Esophagus muscularis mucosa (tissue), 4 donors: Measurements from ENCODE around the gene DTYMK.
A peak's percentile ranks its signal among the peaks of the same experiment; 100 is the strongest.

Source experiments
- CTCF ChIP-seq, 3 experiments: fragments of 200-600 bp in 2 of 3; fragments of 450-650 bp in 1 of 3; sonication (generic) in 2 of 3; IDR thresholded peaks; one replicate each; pipeline ENCODE4 v1.5.1; 2017 to 2019; ENCODE audit warnings: antibody characterized with exemption in 3 of 3, mild to moderate bottlenecking in 2 of 3, moderate library complexity in 1 of 3
- EP300 ChIP-seq: sonication (generic); formaldehyde crosslinking; IDR thresholded peaks from one replicate; pipeline ENCODE4 v1.6.1; 2017; ENCODE audit warnings: antibody characterized with exemption
- POLR2A ChIP-seq: fragments of 450-650 bp; IDR thresholded peaks from one replicate; pipeline ENCODE4 v1.6.1; 2017; ENCODE audit warnings: antibody characterized with exemption, moderate library complexity, mild to moderate bottlenecking, low read depth
- POLR2AphosphoS5 ChIP-seq, 2 donors: sonication (generic); formaldehyde crosslinking; IDR thresholded peaks; one replicate each; pipeline ENCODE4 v1.6.1; 2017; ENCODE audit warnings: antibody characterized with exemption in 2 of 2

GRCh38 chr2:241636182-241637017 is 50.2 kb downstream of the DTYMK start:
- TF ChIP-seq CTCF (IDR thresholded peaks at IDR 0.05) (no peak), POLR2A (no peak), POLR2AphosphoS5 (IDR thresholded peaks at IDR 0.05) (peak in 1 of 2 donors; percentile 3), EP300 (no peak)
